IMR-90 (cell line): ENCODE data around the gene P2RX7. TPM values are rescaled to one million over a fixed set of nuclear protein-coding genes. Genes with fewer than 3 reads are reported as not detected.

Experiments
- ATAC-seq: fragments of 200-7000 bp; cut with Tn5 transposase; 2 replicates; pipeline ENCODE4 v1.9.1; 2020; ENCODE audit warnings: low read depth, mild to moderate bottlenecking, moderate library complexity
- BruUV-seq: library from RNA; stranded (reverse); fragments of 400-500 nt; replicated peaks from 2 replicates; lab custom pipeline; 2021; lab: Mats Ljungman, UMichigan
- CTCF ChIA-PET: fragments of 300-600 bp; formaldehyde crosslinking; extraction: SDS; loops from one replicate; lab custom pipeline; 2021; ENCODE audit warnings: antibody characterized with exemption; lab: Yijun Ruan, JAX
- POLR2A ChIA-PET: fragments of 300-600 bp; sonication (Branson Sonifier 250); formaldehyde crosslinking; loops from one replicate; lab custom pipeline; 2022; ENCODE audit warnings: antibody characterized with exemption; ENCODE audit not compliant: unreplicated experiment; lab: Charles Lee
- DNase-seq: peaks from one replicate; pipeline ENCODE4 v3.0.0; 2013
- H2AFZ ChIP-seq: replicated peaks from 2 replicates; pipeline ENCODE3; 2013; ENCODE audit warnings: low read length, mild to moderate bottlenecking; ENCODE audit not compliant: poor library complexity
- H2AK5ac ChIP-seq: 2 replicates; pipeline ENCODE4 v1.6.1; 2013; ENCODE audit warnings: low read depth, low read length, inconsistent platforms
- H2AK9ac ChIP-seq: replicated peaks from 2 replicates; pipeline ENCODE3; 2013; ENCODE audit warnings: mild to moderate bottlenecking, low read depth, low read length, moderate library complexity; ENCODE audit not compliant: poor library complexity
- H2BK120ac ChIP-seq: 2 replicates; pipeline ENCODE4 v1.6.1; 2013; ENCODE audit warnings: low read depth, low read length, inconsistent platforms
- H2BK15ac ChIP-seq: 3 replicates; pipeline ENCODE4 v1.6.1; 2013; ENCODE audit warnings: low read depth, low read length, inconsistent platforms
- H2BK20ac ChIP-seq: 2 replicates; pipeline ENCODE4 v1.6.1; 2013; ENCODE audit warnings: low read depth, mild to moderate bottlenecking, inconsistent platforms, low read length, moderate library complexity
- H2BK5ac ChIP-seq: 2 replicates; pipeline ENCODE4 v1.6.1; 2013; ENCODE audit warnings: mild to moderate bottlenecking, low read depth, low read length, inconsistent platforms; ENCODE audit not compliant: poor library complexity, severe bottlenecking
- H3K14ac ChIP-seq: replicated peaks from 2 replicates; pipeline ENCODE4 v1.6.1; 2013; ENCODE audit warnings: low read depth, low read length, inconsistent platforms
- H3K18ac ChIP-seq: 2 replicates; pipeline ENCODE4 v1.6.1; 2013; ENCODE audit warnings: low read depth, low read length, control low read depth
- H3K23ac ChIP-seq: 2 replicates; pipeline ENCODE4 v1.6.1; 2013; ENCODE audit warnings: low read depth, low read length, inconsistent platforms
- H3K27ac ChIP-seq: 2 replicates; pipeline ENCODE4 v1.5.1; 2013; ENCODE audit warnings: mild to moderate bottlenecking, control low read depth, low read length; ENCODE audit not compliant: insufficient read depth
- H3K27me3 ChIP-seq: 2 replicates; pipeline ENCODE4 v1.6.1; 2013; ENCODE audit warnings: low read length; ENCODE audit not compliant: control insufficient read depth, insufficient read depth
- H3K36me3 ChIP-seq: 2 replicates; pipeline ENCODE4 v1.6.1; 2013; ENCODE audit warnings: low read length, mixed read lengths; ENCODE audit not compliant: control insufficient read depth, insufficient read depth
- H3K4ac ChIP-seq: 2 replicates; pipeline ENCODE4 v1.6.1; 2013; ENCODE audit warnings: low read depth, low read length, inconsistent platforms
- H3K4me1 ChIP-seq: 2 replicates; pipeline ENCODE4 v1.6.1; 2013; ENCODE audit warnings: low read length, mixed read lengths; ENCODE audit not compliant: control insufficient read depth, insufficient read depth
- H3K4me2 ChIP-seq: 2 replicates; pipeline ENCODE4 v1.6.1; 2013; ENCODE audit warnings: low read depth, mild to moderate bottlenecking, control low read depth, low read length, moderate library complexity
- H3K4me3 ChIP-seq: 2 replicates; pipeline ENCODE4 v1.5.1; 2013; ENCODE audit warnings: low read depth, mild to moderate bottlenecking, control low read depth, low read length, moderate library complexity; ENCODE audit not compliant: insufficient read depth
- H3K56ac ChIP-seq: 2 replicates; pipeline ENCODE4 v1.6.1; 2013; ENCODE audit warnings: low read length, inconsistent platforms; ENCODE audit not compliant: insufficient read depth; ENCODE audit errors: extremely low read depth
- H3K79me1 ChIP-seq, 2 experiments: 2 replicates each; pipeline ENCODE4 v1.6.1; 2013; ENCODE audit warnings: low read length in 2 of 2, inconsistent platforms in 1 of 2, low read depth in 1 of 2
- H3K9ac ChIP-seq: 2 replicates; pipeline ENCODE4 v1.6.1; 2013; ENCODE audit warnings: low read depth, low read length, control low read depth
- H3K9me1 ChIP-seq: 2 replicates; pipeline ENCODE4 v1.6.1; 2013; ENCODE audit warnings: low read length, inconsistent platforms; ENCODE audit not compliant: insufficient read depth
- H3K9me3 ChIP-seq: 2 replicates; pipeline ENCODE4 v1.6.1; 2013; ENCODE audit warnings: low read length; ENCODE audit not compliant: control insufficient read depth, insufficient read depth
- H4K20me1 ChIP-seq: 2 replicates; pipeline ENCODE4 v1.6.1; 2013; ENCODE audit warnings: low read length, inconsistent platforms; ENCODE audit not compliant: insufficient read depth
- H4K5ac ChIP-seq: 2 replicates; pipeline ENCODE4 v1.6.1; 2013; ENCODE audit warnings: mild to moderate bottlenecking, low read depth, low read length, control low read depth
- H4K8ac ChIP-seq, 2 experiments: 2 replicates each; pipeline ENCODE4 v1.6.1; 2013; ENCODE audit warnings: low read depth in 2 of 2, low read length in 2 of 2, control low read depth in 1 of 2, inconsistent platforms in 1 of 2
- H4K91ac ChIP-seq: 2 replicates; pipeline ENCODE4 v1.6.1; 2013; ENCODE audit warnings: low read depth, low read length, inconsistent platforms; ENCODE audit not compliant: insufficient read depth
- BHLHE40 ChIP-seq: fragments of 150-350 bp; IDR thresholded peaks from 2 replicates; pipeline ENCODE4 v1.6.1; 2016; ENCODE audit warnings: mild to moderate bottlenecking, low read depth, low read length
- CEBPB ChIP-seq: IDR thresholded peaks from 2 replicates; pipeline ENCODE4 v1.6.1; 2012; ENCODE audit warnings: low read depth, low read length, improper control_type of control experiment
- CHD1 ChIP-seq: IDR thresholded peaks from 2 replicates; pipeline ENCODE4 v1.6.1; 2012; ENCODE audit warnings: low read depth, low read length, improper control_type of control experiment
- CTCF ChIP-seq: conservative IDR thresholded peaks from 2 replicates; pipeline ENCODE4 v1.5.1; 2012; ENCODE audit warnings: mild to moderate bottlenecking, low read depth, low read length, improper control_type of control experiment
- ELK1 ChIP-seq: fragments of 150-350 bp; IDR thresholded peaks from 2 replicates; pipeline ENCODE4 v1.6.1; 2016; ENCODE audit warnings: low read depth, mild to moderate bottlenecking, low read length, moderate library complexity, borderline replicate concordance
- FOS ChIP-seq: fragments of 150-350 bp; IDR thresholded peaks from 2 replicates; pipeline ENCODE4 v1.6.1; 2016; ENCODE audit warnings: low read depth, low read length
- MAFK ChIP-seq: IDR thresholded peaks from 2 replicates; pipeline ENCODE4 v1.6.1; 2012; ENCODE audit warnings: low read depth, low read length, improper control_type of control experiment
- MAZ ChIP-seq: IDR thresholded peaks from 2 replicates; pipeline ENCODE4 v1.6.1; 2012; ENCODE audit warnings: low read depth, mild to moderate bottlenecking, low read length, improper control_type of control experiment, moderate library complexity, borderline replicate concordance
- MXI1 ChIP-seq: IDR thresholded peaks from 2 replicates; pipeline ENCODE4 v1.6.1; 2012; ENCODE audit warnings: low read depth, mild to moderate bottlenecking, low read length, moderate library complexity, borderline replicate concordance
- NFE2L2 ChIP-seq: fragments of 150-350 bp; IDR thresholded peaks from 2 replicates; pipeline ENCODE4 v1.6.1; 2016; ENCODE audit warnings: low read depth, mild to moderate bottlenecking, low read length
- POLR2A ChIP-seq: IDR thresholded peaks from 2 replicates; pipeline ENCODE4 v1.6.1; 2012; ENCODE audit warnings: mild to moderate bottlenecking, low read depth, low read length
- RAD21 ChIP-seq: IDR thresholded peaks from 2 replicates; pipeline ENCODE4 v1.6.1; 2012; ENCODE audit warnings: low read length, improper control_type of control experiment
- RCOR1 ChIP-seq: IDR thresholded peaks from 2 replicates; pipeline ENCODE4 v1.6.1; 2012; ENCODE audit warnings: mild to moderate bottlenecking, low read length, improper control_type of control experiment; ENCODE audit not compliant: insufficient replicate concordance
- RFX5 ChIP-seq: IDR thresholded peaks from 2 replicates; pipeline ENCODE4 v1.8.0; 2012; ENCODE audit warnings: low read depth, mild to moderate bottlenecking, low read length, moderate library complexity
- SMC3 ChIP-seq: fragments of 150-350 bp; IDR thresholded peaks from 2 replicates; pipeline ENCODE4 v1.6.1; 2016; ENCODE audit warnings: low read depth, mild to moderate bottlenecking, antibody characterized with exemption, low read length, moderate library complexity
- USF2 ChIP-seq: fragments of 150-350 bp; IDR thresholded peaks from 2 replicates; pipeline ENCODE4 v1.6.1; 2017; ENCODE audit warnings: mild to moderate bottlenecking, antibody characterized with exemption, low read length, low read depth
- WGBS, 2 experiments: methylation state at CpG; one replicate each; pipeline versions ENCODE4 v1.1.5 to v1.1.7; 2013; ENCODE audit warnings: missing lambda C conversion rate in 2 of 2; ENCODE audit not compliant: insufficient read length in 1 of 2; ENCODE audit errors: extremely low coverage in 2 of 2; 5-methylcytosine and 5-hydroxymethylcytosine counted together
- dilution Hi-C: fragments of 300-500 bp; cut with HindIII; formaldehyde crosslinking; loops from one replicate; pipeline ENCODE4 v1.14.3; 2018; ENCODE audit warnings: low sequenced_read_pairs; ENCODE audit not compliant: unreplicated experiment
- in situ Hi-C: fragments of 300-500 bp; cut with MboI; formaldehyde crosslinking; loops from 3 replicates; pipeline ENCODE4 v1.14.3; 2019; ENCODE audit warnings: low sequenced_read_pairs, inconsistent platforms, mixed read lengths
- intact Hi-C: fragments of 100-400 bp; cut with micrococcal nuclease; formaldehyde crosslinking; loops from 2 replicates; pipeline ENCODE4 v1.10.0; 2022
- polyA plus RNA-seq, 3 experiments: library from polyadenylated mRNA; depleted of rRNA; stranded (reverse); fragments of >200 nt; gene quantifications; 2 replicates each; pipeline ENCODE4 v1.2.3, GENCODE V29; 2012; ENCODE audit warnings: low replicate concordance in 1 of 3
- total RNA-seq: library from RNA; depleted of rRNA; stranded (reverse); fragments of >200 nt; gene quantifications from 2 replicates; pipeline ENCODE4 v1.2.3, GENCODE V29; 2012

The P2RX7 gene
- total and polyA plus RNA-seq, 2 of the 4 experiments (the other 2 are of a cell fraction): 0.07 to 0.18 TPM

GRCh38 chr12:121115530-121115929, 17.1 kb upstream of the P2RX7 start:
- no peak overlapping the region for H3K4ac ChIP-seq

More at GRCh38 chr12:121115530-121115929, 17.1 kb upstream of the P2RX7 start:
- in situ Hi-C loops (no loop called here), dilution Hi-C loops (no loop called here), intact Hi-C loops (no loop called here)
- Histone ChIP-seq H2BK5ac (no peak overlapping the region), H3K4me3 (no peak overlapping the region), H3K18ac (no peak overlapping the region), H3K4me2 (no peak overlapping the region), H3K36me3 (no peaks in the 10 kb centered on the region), H3K27me3 (peaks cover 13% of the 10 kb centered on the region), H3K27ac (no peak overlapping the region), H4K5ac (no peak overlapping the region), H4K8ac (no peak overlapping the region), H2BK20ac (no peak overlapping the region), H2AFZ (no peak overlapping the region), H3K79me1 (no peaks in the 10 kb centered on the region), H2BK120ac (no peak overlapping the region), H2AK9ac (no peak overlapping the region), H3K56ac (no peak overlapping the region), H3K9me1 (no peaks in the 10 kb centered on the region), H3K4me1 (no peaks in the 10 kb centered on the region), H2AK5ac (no peak overlapping the region), H3K9ac (no peak overlapping the region), H2BK15ac (no peak overlapping the region), H3K9me3 (no peaks in the 10 kb centered on the region), H4K20me1 (no peaks in the 10 kb centered on the region), H4K91ac (no peak overlapping the region), H3K14ac (no peak overlapping the region), H3K23ac (no peak overlapping the region)
- DNase-seq (no peak), ATAC-seq (no peak)
- WGBS, 2 experiments: no CpG with 5 or more reads among the region's 4 CpGs
- POLR2A ChIA-PET: no interaction called here
- no peak for TF ChIP-seq NFE2L2
- no peak for TF ChIP-seq MAFK
- TF ChIP-seq ELK1: no peak
- no peak for TF ChIP-seq BHLHE40
- TF ChIP-seq MXI1: no peak
- TF ChIP-seq SMC3: no peak
- TF ChIP-seq MAZ: no peak
- no peak for TF ChIP-seq USF2
- TF ChIP-seq CHD1: no peak
- TF ChIP-seq FOS: no peak
- no peak for TF ChIP-seq RFX5
- TF ChIP-seq RAD21: no peak
- TF ChIP-seq CTCF: no peak
- TF ChIP-seq POLR2A: no peak
- TF ChIP-seq RCOR1: no peak
- no peak for TF ChIP-seq CEBPB
- CTCF ChIA-PET: no interaction called here
- BruUV-seq: no TSS peak
